ENCODE data around the gene ABCB10.
"Not testable (repeated sequence)": the region's sequence is repeated elsewhere in the genome, so short reads cannot be mapped to it uniquely, and the experiment has no call there.

Gene ABCB10

DNA sequence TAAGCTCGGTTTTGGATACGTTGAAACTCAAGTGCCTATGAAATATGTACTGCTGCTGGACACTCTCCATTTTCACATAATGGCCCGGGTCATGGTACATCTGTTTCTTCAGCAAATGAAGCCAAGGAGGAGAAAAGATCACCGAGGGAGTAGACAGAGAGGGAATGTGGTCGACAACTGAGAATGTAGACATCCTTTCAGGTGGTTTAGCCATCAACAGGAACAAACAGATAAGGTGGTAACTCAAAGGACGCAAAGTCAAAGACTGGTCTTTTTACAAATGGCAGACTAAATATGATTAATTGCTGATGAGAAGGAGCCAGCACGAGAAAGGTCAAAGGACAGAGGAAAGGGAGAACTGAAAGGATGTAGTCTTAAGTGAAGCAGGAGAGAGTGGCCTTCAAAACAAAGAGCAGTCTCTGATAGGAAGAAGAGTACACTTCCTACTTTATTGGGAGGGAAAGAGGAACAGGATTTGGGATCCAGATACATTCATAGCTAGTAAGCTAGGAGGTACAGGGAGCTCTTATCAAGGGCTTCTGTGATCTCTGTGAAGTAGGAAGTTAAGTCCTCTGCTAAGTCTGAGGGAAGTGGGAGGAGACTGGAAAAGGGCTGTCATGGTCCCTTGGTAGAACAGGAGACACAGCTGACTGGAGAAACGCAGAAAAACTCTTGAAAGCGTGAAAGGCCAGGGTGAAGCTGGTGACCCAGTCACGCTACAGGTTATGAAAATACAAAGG is 78.7 kb downstream of the ABCB10 start:
- peaks cover 59% of the 10 kb centered on the region for H3K36me3 ChIP-seq
- no peak for DNase-seq

DNA sequence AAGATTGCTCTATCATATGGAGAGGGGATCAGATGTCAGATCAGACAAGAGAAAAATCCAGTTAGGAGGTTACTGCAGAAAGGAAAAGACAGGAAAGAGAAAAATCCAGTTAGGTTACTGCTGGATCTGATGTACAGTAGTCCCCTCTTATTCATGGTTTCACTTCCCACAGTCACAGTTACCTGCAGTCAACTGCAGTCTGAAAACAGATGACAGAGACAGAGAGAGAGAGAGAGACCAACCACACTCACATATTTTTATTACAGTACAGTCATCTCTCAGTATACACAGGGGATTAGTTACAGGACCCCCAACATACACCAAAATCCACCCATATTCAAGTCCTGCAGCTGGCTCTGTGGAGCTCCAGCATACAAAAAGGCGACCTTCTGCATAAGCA is 79.7 kb downstream of the ABCB10 start:
- Histone ChIP-seq H3K4me1 (no peaks in the 10 kb centered on the region), H3K4me3 (ENCODE audit: low read depth, low read length) (no peak overlapping the region), H3K36me3 (peaks cover 60% of the 10 kb centered on the region), H3K9me3 (no peaks in the 10 kb centered on the region), H3K27me3 (no peaks in the 10 kb centered on the region)
- no peak for DNase-seq
- TF ChIP-seq, protein P1, sequence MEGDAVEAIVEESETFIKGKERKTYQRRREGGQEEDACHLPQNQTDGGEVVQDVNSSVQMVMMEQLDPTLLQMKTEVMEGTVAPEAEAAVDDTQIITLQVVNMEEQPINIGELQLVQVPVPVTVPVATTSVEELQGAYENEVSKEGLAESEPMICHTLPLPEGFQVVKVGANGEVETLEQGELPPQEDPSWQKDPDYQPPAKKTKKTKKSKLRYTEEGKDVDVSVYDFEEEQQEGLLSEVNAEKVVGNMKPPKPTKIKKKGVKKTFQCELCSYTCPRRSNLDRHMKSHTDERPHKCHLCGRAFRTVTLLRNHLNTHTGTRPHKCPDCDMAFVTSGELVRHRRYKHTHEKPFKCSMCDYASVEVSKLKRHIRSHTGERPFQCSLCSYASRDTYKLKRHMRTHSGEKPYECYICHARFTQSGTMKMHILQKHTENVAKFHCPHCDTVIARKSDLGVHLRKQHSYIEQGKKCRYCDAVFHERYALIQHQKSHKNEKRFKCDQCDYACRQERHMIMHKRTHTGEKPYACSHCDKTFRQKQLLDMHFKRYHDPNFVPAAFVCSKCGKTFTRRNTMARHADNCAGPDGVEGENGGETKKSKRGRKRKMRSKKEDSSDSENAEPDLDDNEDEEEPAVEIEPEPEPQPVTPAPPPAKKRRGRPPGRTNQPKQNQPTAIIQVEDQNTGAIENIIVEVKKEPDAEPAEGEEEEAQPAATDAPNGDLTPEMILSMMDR (IDR thresholded peaks at IDR 0.05; ENCODE audit: low read depth, low read length) = no peak

More for the DNA sequence above, 78.7 kb downstream of the ABCB10 start:
- Histone ChIP-seq H3K9me3 (no peaks in the 10 kb centered on the region), H3K27me3 (no peaks in the 10 kb centered on the region), H3K4me1 (no peaks in the 10 kb centered on the region), H3K4me3 (ENCODE audit: low read depth, low read length) (no peak overlapping the region)
- TF ChIP-seq, protein P1 (IDR thresholded peaks at IDR 0.05; ENCODE audit: low read depth, low read length) = no peak

- not testable (repeated sequence) for H3K27me3 ChIP-seq; H3K4me1 ChIP-seq; DNase-seq; H3K9me3 ChIP-seq; H3K4me3 ChIP-seq (ENCODE audit: low read depth, low read length)
- H3K36me3 ChIP-seq = peaks cover 49% of the 10 kb centered on the region
These were observed 82.6 kb downstream of the ABCB10 start for GRCh38 chr1:229475859-229476258.

GRCh38 chr1:229474509-229474908 is 84.0 kb downstream of the ABCB10 start:
- H3K27me3 ChIP-seq = no peaks in the 10 kb centered on the region
- H3K36me3 ChIP-seq = peaks cover 52% of the 10 kb centered on the region
- no peaks in the 10 kb centered on the region for H3K9me3 ChIP-seq
- TF ChIP-seq, protein P1 (IDR thresholded peaks at IDR 0.05; ENCODE audit: low read depth, low read length) = no peak
- H3K4me1 ChIP-seq = no peaks in the 10 kb centered on the region
- DNase-seq = no peak
- no peak overlapping the region for H3K4me3 ChIP-seq (ENCODE audit: low read depth, low read length)

DNA sequence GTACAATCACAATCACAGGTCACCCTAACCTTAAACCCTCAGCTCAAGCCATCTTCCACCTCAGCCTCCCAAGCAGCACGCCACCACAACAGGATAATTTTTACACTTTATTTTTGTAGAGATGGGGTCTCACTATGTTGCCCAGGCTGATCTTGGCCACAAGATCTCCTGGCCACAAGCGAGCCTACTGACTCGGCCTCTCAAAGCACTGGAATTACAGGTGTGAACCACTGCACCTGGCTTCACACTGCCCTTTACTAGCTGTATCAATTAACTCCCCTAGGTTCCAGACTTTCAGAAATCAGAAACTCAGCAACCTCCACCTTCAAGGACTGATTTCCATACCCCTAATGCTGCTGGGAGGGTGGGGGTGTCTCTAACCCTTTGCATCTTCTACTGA is 87.3 kb downstream of the ABCB10 start:
- no peaks in the 10 kb centered on the region for H3K4me1 ChIP-seq
- no peaks in the 10 kb centered on the region for H3K9me3 ChIP-seq
- H3K36me3 ChIP-seq = peaks cover 65% of the 10 kb centered on the region
- TF ChIP-seq, protein P1 (IDR thresholded peaks at IDR 0.05; ENCODE audit: low read depth, low read length) = no peak
- no peak overlapping the region for H3K4me3 ChIP-seq (ENCODE audit: low read depth, low read length)
- DNase-seq = no peak
- no peaks in the 10 kb centered on the region for H3K27me3 ChIP-seq

DNA sequence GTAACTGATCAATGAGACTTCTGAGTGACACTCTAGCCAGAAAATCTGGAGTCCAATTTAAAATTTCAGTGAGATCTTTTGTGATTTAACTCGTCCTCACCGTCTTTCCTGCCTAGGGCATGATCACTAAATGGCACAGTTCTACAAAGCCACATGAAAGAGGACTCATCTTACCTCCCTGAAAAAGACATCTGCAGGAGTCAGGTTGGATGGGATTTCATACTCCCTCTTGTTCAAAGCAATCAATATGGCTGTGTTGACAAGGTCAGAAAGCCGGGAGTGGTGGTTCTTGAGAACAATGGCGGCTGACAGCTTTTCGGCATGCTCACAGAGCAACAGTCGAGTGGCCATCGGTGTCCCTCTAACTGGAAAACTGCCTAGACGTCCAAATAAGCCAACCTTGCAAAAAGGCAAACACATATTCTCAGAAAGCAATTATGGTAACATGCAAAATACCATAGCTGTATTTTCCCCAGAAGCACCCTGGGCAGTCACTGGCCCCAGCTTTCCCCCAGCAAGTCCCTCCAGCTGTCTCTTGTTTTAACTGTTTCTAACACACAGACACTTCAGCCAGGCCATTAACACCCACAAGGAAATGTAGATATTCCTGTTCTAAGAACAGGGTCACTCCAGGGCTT is 88.0 kb downstream of the ABCB10 start:
- Histone ChIP-seq H3K36me3 (peaks cover 65% of the 10 kb centered on the region), H3K27me3 (no peaks in the 10 kb centered on the region), H3K9me3 (no peaks in the 10 kb centered on the region), H3K4me1 (no peaks in the 10 kb centered on the region), H3K4me3 (ENCODE audit: low read depth, low read length) (no peak overlapping the region)
- DNase-seq = no peak
- TF ChIP-seq, protein P1 (IDR thresholded peaks at IDR 0.05; ENCODE audit: low read depth, low read length) = no peak

All from BE2C (cell line).